ELF-1 (cell line): ENCODE data around the gene ARHGAP25.

ENCODE experiments used
- DNase-seq: peaks from one replicate; pipeline ENCODE4 v3.0.0-alpha.2; 2016; ENCODE audit warnings: low read depth, low spot score

Gene ARHGAP25

DNA sequence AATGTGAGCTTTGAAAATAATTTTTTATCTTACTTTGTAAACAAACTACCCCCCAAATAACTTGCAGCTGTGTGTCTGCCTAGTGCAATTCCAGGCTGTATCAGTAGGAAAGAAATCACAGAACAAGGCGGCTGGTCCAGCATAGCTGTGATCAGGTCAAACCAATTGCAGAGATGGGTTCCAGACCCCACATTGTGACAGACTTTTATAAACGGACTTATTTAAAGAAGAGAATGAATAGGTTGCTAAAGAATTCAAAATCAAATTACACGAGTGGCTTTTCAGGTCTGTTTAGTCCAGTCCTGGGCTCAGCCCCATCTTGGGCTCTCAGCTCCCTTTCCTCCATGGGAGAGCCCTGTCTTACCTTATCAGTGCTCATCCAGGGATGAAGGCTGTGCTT, 125.5 kb downstream of the ARHGAP25 start:
- DNase-seq, result peak; percentile 13

DNA sequence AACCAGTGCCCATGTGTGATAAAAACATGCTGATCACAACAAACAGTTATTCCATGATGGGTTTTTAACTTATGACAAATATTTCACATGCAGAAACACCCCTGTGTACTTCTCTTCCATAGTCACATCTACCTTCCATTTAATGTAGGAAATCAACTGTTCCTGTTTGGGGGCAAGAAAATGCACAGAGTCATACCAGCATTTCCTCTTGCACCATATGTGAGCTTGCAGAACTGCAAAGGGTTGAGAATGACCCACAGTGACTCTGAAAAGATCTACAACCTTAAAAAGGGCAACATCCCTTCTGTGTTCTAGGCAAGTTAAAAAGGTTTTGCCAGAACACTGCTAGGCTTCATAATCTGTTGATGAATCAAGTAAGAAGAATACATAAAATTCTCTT, 126.7 kb downstream of the ARHGAP25 start:
- DNase-seq, result no peak

DNA sequence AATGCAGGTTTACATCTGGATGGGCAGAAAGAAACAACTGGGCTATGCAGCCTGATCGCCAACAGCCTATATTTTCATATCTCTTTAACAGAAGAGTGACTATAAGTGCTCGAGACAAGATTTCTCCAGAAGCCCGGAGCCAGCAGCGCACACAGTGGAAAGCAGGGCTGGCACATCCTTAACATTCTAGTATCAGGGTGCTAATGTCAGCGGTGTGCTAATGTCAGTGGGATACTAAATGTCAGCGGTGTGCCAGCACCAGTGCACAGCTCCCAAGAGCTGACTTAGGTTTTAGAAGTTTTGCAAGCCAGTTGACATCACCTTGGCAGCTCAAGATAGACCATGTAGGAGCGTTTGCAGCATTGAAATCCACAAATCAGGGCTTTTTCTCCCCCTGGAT, 128.3 kb downstream of the ARHGAP25 start:
- no peak for DNase-seq

DNA sequence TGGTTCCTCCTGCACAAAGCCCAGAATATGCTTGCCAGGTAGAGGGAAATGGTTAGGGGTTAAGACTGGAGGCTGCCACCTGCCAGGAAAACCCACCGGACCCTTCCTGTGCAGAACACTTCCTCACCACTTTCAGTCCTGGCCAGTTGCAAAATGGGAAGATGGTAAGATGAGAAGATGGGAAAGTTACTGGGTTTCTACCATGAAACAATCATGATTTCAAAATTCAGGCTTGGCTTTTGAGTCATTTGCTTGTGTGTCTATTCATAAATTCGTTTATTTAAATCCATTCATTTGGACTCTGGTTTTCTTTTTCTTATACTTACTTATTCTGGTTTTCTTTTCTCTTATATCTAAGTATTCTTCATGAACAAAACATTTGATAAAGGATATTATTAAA, 129.4 kb downstream of the ARHGAP25 start:
- no peak for DNase-seq

DNA sequence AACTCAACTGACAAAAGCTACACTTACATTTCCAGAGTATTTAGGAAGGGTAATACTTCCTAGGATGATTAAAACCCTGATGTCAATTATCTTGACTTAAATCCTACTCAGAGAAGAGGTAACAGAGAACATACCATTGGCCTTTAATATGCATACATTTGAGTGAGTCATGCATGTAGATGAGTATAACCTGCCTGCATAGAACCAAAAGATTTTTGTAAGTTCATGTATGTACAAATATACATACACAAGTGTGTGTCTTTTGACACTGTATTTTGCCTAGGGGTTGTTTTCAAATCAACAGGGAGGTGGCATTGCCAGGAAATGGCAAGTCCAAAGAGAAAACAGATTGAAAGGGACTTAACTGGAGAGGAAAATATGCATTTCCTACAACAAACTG, 130.5 kb downstream of the ARHGAP25 start:
- no peak for DNase-seq

DNA sequence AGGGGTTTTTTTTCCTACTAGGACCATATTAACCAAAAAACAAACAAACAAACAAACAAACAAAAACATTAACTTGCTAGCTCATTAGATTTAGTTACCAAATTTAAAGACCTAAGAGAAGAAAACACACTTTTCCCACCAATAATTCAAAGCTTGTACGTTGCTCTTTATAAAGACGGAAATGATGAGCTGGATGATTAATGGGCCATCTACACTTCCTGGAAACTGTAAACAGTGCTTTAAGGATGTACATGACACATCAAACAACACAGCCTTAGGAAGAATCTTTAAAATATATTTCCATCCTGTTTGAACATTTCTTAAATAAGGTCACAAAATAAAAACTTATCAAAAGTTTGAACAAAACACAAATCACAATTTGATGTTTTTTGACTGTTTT, 135.6 kb downstream of the ARHGAP25 start:
- DNase-seq, result no peak

DNA sequence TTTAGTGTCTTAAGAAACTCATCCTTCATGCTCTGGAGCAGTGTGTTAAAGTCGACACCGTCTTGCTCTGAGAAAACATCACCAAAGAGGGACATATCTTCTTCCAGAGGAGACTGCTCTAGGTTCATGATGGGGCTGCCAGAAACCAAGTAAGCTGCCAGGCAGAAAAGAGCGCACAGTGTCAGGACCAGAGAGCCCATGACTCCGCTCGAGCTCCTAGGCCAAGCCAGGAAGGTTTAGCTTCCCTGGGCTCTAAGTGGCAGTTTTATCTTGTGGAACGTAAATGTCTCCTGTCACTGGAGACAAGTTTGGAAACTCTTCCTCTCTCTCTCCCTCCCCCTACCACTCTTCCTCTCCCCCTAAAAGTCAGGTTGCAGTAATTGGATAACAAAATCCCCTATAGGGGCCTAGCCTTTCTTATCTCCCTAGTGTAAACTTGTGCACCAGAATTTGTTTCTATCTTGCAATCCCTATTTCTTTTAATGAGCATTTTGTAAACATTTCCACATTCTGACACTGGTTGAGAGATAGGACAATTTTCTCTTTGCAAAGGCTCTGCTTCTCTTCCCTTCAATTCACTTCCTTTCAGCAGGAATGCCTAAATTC, 136.7 kb downstream of the ARHGAP25 start, which contains the start of gene BMP10:
TSS of gene BMP10 (minus strand) at position 239 of the 606 bp plus-strand sequence. CDS start at position 200, 39 bp downstream.
- no peak for DNase-seq
